Stimulated activated CD4-positive, alpha-beta T cell treated with anti-CD3 and anti-CD28 coated beads, TNF-alpha, amount 100 ng/mL, for 48 hours (primary cell): Measurements from ENCODE around the gene GLO1.

ENCODE experiments used
- DNase-seq, 3 donors: peaks; one replicate each; pipeline ENCODE4 v3.0.0-alpha.2; 2020; ENCODE audit warnings: low read depth in 3 of 3

GLO1 gene

DNA sequence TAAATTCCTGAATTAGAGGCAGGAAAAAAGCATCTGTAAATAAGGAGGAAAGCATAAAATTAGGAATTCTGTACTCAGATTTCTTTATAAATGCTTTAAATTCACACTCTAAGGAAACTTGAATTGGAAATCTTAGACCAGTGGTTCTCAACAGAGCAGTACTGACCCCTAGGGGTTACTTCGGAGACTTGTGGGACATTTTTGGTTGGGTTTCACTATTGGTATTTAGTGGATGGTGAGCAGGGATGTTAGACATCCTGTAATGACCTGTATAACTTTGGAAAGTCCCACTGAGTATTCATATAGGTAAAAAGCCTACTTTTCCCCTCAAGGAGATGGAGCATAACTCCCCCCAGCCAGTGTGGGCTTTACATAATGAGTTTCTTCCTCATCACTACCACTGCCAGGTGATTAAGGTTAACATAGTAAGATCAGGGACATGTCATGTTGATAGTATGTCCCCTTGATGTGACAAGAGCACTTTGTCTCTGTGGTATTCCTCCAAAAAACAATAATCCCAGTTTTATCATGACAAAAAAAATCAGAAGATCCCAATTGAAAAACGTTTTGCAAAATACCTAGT, 31.0 kb downstream of the GLO1 start:
- peak in 2 of 3 donors; percentile 5 to 12 for DNase-seq

DNA sequence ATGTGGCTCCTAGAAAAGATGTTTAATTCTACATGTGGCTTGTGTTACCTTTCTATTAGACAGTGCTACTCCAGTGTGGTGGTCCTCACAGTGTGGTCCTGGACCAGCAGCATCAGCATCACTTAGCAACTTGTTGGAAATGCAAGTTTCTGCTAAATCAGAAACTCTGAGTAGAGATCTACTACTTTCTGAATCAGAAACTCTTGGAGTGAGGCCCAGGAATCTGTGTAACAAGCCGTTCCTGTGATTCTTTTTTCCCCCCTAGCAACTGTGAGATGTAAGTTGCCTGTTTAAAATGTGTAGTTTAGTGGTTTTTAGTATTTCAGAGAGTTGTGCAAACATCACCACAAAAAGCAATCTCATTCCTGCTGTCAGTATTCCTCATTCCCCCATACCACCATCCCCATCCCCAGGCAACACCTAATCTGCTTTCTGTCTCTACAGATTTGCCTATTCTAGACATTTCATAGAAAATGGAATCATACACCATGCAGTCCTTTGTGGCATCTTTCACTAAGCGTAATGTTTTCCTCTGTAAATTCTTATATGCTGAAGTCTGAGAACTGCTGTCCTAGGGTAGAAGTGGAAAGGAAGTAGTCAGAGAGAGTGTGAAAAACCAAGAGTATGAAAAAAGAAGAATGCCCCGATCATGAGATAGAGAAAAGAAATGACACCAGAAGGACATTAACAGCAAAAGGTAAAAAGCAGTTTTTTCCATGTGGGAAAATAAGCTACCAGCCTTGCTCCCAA, 44.4 kb downstream of the GLO1 start:
- no peak for DNase-seq

DNA sequence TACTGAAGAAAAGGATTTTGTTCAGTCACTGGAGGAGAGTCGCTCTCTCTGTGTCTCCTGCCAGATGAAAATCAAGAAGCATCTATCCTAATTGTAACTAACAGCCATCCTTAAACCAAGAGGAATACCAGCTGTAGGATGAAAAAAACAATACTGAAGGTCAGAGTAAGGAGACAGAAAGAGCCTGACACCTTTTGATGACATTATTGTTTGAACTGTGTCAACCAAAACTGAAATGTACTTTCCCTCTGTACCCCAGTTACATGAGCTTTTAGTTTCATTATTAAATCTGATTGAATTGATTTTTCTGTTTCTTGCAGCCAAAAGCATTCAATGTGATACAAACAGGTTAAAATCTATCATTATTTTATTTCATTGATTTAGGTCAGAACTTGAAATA, 46.0 kb downstream of the GLO1 start:
- DNase-seq, result no peak

DNA sequence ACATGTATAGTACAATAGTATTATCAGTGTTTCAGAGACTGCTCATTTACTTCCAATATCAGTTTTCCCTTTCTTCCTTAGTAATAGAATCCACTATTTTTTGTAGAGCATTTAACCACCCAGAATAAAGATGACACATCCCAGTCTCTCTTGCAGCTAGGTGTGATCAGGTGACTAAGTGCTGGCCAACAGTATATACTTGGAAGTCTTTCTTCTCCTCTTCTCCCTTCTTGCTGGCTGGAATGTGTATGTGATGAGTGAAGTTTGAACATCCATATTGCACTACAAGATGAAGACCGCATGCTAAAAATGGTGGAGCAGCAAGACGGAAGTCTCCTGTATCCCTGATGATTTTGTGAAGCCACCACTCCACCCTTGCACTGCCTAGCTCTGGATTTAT, 48.7 kb downstream of the GLO1 start:
- no peak for DNase-seq

DNA sequence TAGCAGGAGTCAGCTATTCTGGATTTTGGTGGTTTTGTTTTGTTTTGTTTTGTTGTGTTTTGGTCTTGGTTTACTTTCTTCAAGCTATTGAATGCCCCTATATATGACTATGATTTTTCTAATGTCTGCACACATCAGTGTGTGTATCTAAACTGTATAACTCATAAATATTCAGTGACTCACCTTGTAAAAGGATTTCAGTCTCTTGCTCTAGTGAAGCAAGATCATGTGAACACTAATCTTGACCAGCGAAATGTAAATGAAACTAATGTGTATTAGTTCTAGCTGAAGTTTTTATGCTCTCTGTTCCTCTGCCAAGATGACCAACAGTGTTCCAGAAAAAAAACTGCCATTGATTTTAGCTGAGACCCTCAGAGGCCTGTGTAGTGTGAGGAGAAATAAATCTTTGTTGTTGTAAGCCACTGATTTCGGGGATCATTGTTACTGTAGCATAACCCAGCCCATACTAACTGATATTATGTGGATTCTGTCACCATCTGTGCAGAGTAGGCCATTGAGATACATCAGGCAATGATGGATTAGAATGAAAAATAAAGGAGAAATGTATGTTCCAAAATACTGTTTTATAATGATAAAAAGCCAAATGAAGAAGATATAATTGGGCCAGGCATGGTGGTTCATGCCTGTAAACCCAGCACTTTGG, 51.7 kb downstream of the GLO1 start:
- no peak for DNase-seq

DNA sequence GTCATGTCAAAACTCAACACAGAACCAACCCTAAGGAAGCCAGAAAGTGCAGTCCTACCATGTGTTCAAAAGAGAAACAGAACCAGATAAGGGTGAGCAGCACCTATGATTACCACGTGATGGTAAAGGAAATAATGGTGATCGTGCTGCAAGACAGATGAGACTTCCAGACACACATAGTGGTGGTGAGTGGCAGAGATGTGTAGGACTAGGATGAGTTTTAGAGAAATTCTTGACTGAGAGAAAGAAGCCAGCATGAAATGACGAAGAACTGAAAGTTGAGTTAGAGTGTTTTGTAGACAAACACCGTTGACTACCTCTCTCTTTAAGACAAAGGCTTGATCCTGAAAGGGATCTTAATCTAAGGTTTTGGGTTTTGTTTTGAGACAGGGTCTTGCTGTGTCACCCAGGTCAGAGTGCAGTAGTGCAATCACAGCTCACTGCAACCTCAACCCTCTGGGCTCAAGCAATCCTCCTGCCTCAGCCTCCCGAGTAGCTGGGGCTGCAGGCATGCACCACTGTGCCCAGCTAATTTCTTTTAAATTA, 52.7 kb downstream of the GLO1 start:
- no peak for DNase-seq

DNA sequence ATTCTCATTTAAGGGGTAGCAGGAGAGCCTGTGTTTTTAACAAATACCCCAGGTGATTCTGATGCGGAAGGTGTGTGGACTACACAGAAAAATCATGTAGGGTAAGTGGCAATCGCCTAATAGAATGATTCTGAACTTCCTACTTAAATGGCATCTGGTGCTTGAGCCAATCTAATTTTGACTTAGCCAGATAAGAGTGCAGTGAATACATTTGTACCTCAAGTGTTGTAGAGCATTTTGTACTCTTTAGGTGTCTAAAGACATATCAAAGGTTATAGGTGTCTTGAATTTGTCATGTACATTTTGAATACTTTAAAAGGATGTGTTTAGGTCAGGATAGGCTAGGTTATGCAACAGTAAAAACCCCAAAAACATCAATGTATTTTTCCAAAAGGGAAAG, 53.2 kb downstream of the GLO1 start:
- no peak for DNase-seq

DNA sequence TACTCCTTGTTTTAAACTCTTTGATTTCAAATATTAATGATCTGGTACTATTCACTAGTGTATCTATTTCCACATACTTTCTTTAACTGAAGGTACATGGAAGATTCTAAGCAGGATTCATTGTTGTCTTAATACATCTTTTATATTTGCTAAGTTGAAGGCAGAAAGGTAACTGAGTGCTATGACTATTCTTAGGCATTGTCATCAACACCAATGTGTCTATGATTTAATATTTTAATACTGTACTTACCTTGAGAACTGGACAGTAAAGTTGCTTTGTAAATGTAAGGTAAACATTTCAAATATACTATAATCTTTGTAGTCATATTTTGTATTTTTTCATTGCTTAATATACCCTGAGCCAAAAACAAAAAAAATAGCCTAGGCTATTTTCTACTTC, 54.3 kb downstream of the GLO1 start:
- DNase-seq, result no peak

DNA sequence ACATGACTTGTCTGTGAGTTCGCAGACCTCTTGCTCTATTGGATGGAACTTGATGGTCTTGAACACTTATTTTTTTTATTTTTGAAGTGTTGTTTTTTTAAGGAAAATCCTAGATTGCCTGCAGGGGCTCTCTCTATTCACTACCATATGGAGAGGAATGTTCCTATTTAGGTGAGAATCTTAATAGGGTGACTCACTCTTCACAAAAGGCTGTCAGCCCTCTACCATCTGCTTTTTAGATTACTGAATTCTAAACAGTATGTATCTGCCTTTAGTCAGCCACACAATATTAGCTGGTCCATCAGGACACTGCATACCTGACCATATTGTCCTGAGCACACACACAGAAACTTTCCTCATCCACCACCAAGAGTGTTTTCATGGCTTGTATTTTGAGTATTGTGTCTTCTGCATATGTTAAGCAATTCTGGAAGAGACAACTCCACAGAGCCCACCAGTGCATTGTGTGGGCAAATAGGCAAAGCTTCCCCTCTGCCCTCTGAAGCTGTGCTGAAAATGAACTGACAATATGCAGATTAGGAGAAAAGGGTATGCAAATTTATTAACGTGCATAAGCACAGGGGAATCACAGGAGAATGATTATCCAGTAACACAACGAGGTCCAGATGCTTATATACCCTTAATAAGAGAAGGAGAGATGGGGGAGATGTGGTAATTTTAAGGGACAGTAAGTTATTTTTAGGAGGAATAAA, 56.6 kb downstream of the GLO1 start:
- no peak for DNase-seq

DNA sequence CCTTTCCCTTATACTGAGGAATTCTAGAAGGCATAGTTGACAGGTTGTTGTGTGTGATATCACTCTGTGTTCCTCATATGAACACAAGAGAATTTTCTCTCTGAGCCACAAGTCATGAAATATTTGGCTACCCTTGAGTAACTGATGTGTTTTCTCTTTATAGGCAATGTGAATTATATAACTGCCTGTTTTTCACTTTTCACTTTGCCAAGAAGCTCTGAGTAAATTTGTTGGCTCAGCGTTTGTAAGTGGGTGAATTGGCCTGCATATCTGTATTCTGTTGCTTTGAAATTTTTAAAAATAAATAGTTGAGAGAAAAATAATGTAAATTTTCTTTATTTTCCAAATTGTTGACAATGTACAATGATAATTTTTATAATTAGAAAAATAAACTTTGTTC, 58.0 kb downstream of the GLO1 start:
- DNase-seq, result no peak

DNA sequence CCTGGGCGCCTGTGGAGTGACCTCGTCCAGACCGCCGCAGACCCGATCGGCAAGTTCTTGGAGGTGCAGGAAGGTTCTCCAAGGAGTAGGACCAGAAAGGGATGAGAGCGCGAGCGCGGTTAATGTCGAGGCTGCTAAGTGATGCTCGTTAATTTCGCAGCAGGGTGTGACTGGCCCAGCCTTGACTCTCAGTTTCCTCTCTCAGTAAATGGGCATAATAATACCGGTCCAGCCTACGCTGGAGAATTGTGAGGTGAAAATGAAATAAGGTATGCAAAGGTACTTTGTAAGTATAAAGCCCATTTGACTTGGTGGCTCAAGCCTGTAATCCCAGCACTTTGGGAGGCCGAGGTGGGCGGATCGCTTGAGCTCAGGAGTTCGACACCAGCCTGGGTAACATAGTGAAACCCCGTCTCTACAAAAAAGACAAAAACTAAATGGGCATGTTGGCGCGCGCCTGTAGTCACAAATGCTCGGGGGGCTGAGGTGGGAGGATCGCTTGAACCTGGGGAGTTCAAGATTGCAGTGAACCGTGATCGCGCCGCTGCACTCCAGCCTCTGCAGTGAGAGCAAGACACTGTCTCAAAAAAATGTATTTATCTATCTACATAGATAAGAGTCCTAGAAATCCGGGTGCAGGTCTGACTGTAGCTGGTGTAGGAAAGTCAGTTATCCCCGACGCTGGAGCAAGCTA, 62.6 kb downstream of the GLO1 start:
- no peak for DNase-seq

DNA sequence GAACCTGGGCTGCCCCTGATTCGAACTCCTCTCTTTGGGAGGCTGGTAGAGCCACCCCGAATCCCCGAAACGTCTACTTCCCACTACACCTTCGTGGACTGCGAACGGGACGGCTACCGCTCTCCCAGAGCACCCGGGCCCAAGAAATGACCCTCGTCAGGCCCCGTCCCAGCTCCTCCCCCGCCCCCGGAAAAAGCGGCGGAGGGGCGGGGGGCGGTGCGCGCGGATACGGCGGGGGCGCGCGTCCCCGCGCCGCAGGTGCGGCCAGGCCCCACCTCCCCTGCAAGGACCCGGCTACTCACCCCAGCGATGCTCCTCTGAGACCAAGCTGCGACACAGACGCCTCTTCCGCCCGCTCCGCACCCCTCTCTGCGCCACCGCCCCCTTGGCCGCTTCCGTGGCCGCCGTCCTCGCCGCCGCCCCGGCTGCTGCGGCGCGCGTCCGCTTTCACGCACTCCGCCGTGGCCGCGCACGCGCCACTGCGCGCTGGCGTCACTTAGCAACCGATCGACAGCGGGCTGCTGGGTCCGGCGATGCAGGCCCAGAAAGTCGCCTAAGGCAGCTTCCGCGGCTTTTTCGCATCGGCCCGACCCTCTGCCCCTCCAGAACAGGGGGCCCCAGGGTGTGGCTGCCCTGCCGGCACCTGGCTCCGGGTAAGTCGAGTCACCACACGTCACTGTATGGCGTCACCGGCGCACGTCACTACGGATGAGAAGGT, 63.3 kb downstream of the GLO1 start, which contains the start of gene BTBD9:
BTBD9 (minus strand) TSS at position 432 of the 718 bp plus-strand sequence.
- DNase-seq, result peak; percentile 51 to 72 (median 54)

DNA sequence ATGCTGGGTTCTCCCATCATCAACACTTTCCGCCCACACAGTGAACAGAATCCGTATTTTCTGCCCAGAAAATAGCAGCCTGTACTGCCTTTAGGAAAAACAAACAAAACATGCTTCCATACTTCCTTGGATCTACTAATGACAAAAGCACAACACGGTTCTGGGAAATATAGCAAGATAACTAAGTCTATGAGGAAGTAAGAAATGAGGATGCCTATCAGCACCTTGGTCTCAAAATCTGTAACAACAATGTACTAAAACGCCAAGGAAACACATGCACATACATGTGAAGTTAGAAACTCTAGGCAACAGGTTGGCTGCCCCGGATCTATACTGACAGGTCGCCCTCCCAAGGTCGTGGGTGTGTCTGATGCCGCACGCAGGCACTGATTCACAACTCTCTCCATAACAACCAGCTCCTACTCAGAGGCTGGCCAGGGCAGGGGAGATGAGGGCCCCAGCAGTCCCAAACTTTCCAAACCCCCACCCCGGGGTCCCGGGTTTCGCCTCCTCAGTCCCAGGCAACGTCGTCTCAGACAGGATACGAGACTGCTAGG, 63.9 kb downstream of the GLO1 start:
- DNase-seq, result peak; percentile 14 to 47 (median 35)

DNA sequence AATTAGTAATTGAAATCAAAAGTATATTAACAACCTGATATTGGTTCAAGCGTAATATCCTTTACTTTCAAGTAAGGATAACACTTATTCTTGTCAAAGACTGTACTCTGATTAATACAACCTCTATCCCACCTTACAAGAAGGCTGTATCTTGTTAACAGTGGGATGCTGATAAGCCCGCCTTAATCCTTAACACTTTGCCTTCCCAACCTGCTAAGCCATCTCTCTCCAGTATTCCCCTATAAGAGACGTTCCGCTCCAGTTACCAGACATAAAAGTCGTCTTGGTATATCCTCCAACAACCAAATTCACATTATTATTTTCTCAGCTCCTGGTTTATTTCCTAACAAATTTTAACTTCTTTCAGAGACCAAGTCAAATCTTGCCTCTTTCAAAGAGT, 65.2 kb downstream of the GLO1 start:
- no peak for DNase-seq

DNA sequence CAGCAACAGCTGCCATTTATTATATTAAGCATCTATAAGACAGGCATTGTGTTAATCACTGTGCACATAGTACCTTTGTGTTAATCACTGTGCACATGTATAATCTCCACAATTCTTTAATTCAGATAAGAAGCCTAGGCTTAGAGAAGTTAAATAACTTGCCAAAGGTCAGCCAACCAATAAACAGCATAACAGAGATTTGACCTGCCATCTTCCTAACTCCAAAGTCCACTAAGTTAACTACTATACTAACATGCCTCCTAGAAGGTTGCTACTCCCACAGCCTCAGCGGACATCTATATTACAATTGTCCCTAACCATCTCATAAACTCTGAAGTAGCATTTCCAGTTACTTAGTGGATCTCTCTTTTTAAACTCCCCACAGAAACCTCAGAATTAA, 66.9 kb downstream of the GLO1 start:
- no peak for DNase-seq

DNA sequence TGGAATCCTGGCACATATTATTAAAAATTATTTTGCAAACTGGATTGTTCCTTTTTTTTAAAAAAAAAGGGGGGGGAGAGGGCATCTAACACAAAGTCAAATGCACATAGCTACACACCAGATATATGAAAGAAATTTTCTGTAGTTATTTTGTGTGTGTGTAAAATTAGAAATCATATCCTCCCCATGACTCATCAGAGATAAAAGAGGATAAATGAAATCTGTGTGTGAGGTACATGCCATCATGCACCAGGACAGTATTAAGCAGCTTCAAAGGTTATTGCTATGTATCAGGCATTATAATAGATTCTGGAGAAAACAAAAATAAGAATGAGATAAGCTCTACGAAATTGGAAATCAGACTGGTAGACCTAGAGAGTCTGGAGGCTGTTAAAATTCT, 68.4 kb downstream of the GLO1 start:
- DNase-seq, result no peak

DNA sequence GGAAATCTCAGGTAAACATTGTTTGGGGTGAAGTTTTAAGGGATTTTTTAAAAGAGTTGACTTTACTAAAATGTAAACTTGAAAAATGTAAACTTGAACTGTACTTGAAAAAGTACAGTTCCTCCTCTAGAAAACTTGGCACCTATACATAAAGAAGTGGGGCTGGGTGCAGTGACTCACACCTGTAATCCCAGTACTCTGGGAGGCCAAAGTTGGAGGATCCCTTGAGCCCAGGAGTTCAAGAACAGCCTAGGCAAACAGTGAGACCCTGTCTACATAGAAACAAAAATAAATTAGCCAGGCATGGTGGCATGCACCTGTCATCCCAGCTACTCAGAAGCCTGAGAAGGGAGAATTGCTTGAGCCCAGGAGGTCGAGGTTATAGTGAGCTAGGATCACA, 70.5 kb downstream of the GLO1 start:
- DNase-seq, result no peak

DNA sequence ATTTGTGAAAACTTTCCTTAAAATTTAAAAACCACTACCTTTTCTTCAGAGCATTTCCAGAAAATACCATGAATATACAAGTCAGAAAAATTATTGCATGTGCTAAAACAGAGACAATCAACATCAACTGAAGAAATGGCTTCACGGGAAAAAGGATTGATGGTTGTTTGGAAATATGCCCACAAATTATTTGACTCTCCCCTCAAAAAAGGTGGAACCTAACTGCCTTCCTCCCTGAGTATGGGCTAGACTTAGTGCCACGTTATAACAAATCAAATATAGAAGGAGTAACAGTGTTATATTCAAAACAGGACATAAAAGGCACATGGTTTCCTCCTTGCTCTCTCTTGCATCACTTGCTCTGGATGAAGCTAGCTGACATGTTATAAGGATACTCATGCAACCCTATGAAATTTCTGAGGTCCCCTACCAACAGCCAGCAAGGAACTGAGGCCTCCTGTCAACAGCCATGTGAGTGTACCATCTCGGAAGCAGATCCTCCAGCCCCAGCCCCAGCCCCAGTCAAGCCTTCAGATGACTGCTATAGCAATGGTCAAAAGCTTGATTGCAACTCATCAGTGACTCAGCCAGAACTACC, 71.7 kb downstream of the GLO1 start:
- DNase-seq, result no peak
